ENCODE data around the gene ENO2.

ENO2 gene

DNA sequence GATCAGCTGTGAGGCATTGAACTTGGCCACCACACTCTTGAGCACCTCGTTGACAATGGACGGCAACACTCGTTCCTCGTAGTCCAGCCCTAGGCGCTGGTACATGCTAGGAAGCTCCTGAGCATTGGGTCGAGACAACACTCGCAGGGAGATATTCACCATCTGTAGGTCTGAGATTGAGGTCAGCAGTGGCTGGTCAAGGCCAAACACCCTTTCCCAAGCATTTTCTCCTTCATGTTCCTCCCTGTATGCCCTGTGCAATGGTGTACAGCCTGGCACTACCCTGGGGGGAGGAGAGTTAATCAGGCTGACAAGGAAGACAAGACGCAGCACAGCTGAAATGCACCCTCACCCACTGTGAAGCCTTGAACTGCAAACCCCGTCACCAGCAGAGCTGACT is 54.0 kb downstream of the ENO2 start:
- Histone ChIP-seq H3K4me1 (ENCODE audit: control insufficient read depth, insufficient read depth, low read length) (peaks cover 14% of the 10 kb centered on the region), H3K9ac (ENCODE audit: low read length) (peak overlapping the region; percentile 19), H3K9me3 (ENCODE audit: control insufficient read depth, insufficient read depth, low read depth, low read length) (no peaks in the 10 kb centered on the region), H3K27ac (ENCODE audit: low read depth, low read length) (no peak overlapping the region), H3K4me3 (ENCODE audit: low read depth, low read length) (no peak overlapping the region), H3K27me3 (ENCODE audit: control insufficient read depth, insufficient read depth, low read length) (no peaks in the 10 kb centered on the region), H3K36me3 (ENCODE audit: control insufficient read depth, insufficient read depth, low read length) (peaks cover 53% of the 10 kb centered on the region)

DNA sequence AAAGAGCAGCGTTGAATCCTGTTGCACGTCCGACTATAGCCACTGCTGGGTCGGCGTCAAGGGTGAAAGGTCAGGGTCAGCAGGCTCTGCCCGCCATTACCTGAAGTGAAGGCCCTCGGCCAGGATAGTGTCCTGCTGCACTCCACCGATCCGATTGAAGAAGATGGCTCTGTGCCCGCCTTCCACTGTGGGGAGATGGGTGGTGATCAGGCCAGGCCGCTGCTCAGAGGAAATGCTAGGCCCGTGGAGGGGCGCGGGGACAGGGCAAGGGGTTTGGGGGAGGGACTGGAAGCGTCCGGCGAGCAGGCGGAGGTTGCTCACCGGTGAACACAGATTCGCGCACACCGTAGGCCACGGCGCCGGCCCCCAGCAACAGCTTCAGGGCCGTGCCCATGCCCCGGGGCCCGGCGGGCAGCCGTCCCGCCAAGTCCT is 55.7 kb downstream of the ENO2 start:
- H3K36me3 ChIP-seq (ENCODE audit: control insufficient read depth, insufficient read depth, low read length) = peaks cover 59% of the 10 kb centered on the region
- peak overlapping the region; percentile 89 for H3K27ac ChIP-seq (ENCODE audit: low read depth, low read length)
- no peaks in the 10 kb centered on the region for H3K9me3 ChIP-seq (ENCODE audit: control insufficient read depth, insufficient read depth, low read depth, low read length)
- H3K27me3 ChIP-seq (ENCODE audit: control insufficient read depth, insufficient read depth, low read length) = no peaks in the 10 kb centered on the region
- peak overlapping the region; percentile 100 for H3K4me3 ChIP-seq (ENCODE audit: low read depth, low read length)
- peak overlapping the region; percentile 98 for H3K9ac ChIP-seq (ENCODE audit: low read length)
- peaks cover 5% of the 10 kb centered on the region for H3K4me1 ChIP-seq (ENCODE audit: control insufficient read depth, insufficient read depth, low read length)
